CD4-positive, alpha-beta T cell treated with Interferon alpha-2 for 1 hour (primary cell): ENCODE data around the gene COL4A5.

Source experiments
- DNase-seq, 2 donors: peaks; one replicate each; pipeline ENCODE4 v3.0.0-alpha.2; 2020 to 2022

Gene COL4A5

DNA sequence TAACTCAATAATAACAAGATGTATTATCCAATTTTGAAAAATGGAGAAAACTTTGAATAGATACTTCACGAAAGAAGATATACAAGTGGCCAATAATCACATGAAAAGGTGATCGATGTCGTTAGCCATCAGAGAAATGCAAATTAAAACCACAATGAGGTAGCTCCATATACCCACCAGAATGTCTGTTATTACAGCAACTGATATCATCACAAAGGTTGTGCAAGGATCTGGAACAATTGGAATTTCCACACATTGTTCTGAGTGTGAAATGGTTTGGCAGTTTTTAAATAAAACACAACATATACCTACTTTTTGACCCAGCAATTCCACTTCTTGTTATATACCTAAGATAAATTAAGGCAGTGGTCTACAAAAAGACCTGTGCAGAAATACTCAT lies 225.1 kb downstream of the COL4A5 start:
- DNase-seq, result no peak

DNA sequence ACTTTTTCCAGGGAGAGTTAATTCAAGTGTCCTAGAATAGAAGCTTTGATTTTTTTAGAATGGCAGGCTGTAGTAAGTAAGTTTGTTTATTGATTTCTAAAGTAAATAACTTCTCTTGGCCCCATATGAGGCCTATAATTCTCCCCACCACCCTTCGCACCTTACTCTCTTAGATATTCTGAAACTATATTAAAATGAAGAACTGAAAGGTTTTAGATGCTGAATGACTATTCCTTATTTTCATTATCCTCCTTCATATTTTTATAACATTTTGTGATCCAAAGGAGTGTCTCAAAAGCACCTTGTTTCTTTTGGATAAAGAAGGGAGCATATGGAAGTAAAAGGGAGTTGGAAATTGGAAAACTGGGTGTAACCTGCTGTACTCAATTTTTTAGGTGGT lies 226.5 kb downstream of the COL4A5 start:
- DNase-seq, result no peak

DNA sequence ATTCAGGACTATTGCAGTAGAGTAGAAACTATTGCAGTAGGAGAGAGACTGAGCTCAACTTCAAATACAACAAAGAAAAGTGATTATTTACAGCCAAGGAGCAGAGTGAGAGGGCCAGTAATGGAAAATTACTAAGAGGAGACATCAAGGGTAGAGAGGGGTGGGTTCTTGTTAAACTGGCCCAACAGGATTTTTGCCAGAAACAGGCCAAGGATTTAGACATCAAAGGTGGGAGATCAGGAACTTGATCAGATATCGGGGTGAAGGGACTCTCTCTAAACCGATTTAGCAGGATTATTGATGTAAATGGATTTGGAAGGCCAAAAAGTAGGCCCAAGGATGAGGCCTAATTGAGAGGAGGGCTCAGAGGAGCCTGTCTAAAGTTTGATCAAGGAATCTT lies 231.9 kb downstream of the COL4A5 start:
- DNase-seq, result no peak

DNA sequence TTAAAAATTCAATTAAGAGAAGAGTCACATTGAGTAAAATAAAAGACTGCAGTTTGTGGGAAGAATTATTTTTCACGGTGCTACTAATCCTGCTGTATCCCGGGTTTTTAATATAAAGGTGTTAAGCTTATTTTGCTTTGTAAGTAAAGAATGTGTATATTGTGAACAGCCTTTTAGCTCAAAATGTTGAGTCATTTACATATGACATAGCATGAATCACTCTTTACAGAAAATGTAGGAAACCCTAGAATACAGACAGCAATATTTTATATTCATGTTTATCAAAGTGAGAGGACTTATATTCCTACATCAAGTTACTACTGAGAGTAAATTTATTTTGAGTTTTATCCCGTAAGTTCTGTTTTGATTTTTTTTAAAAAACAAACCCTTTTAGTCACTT lies 257.1 kb downstream of the COL4A5 start:
- no peak for DNase-seq

DNA sequence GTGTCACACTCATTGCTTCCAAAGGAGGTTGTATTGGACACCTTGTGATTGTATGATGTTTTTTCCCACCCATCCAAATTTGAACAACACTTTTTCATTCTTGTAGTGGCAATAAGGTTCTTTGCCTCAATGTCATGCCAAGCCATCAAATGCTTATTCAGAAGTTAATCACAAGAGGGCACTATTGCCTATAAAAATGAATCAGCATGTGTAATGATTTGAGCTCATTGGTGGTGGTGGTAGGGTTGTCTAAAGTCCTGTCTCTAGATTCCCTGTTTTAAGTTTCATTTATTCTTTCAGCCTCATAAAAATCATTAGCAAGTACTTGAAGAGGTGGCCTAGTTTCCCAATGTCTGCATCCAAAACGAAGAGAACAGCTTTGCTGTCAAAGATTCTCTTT lies 259.7 kb downstream of the COL4A5 start:
- no peak for DNase-seq

DNA sequence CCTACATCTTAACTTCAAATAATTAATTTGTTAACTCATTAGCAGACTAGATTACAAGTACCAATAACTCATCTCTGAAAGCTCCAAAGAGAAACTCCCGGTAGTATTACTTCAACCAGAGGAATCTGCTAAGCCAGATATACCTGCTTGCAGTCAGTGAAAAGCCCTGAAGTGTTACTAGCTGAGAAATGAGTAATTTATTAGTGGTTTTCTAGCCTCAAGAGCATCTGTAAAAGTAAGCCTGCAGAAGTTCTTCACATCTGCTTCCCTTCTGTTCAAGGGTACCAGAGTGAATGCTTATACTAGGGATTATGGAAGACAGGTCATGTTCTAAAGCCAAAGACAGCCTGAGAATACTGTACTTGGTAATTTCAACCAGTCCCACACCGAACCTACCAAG lies 262.0 kb downstream of the COL4A5 start:
- no peak for DNase-seq

DNA sequence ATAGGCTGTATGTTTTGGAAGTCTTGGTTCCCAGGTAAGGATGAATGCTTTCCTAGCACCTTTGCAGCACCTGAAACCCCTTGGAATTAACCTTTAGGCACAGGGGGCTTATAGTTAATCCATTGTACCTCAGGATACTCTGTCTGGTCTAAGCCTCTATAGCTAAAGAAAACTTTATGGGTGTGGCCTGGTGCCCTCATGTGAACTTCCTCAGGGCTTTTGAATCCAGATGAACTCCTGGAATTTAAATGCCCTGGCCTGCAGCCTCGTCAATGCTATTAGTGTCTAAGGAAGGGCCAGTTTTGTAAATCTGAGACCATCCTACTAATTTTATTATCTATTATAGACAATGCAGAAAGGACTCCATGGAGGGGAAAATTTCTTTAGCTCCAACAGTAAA lies 262.9 kb downstream of the COL4A5 start:
- no peak for DNase-seq

DNA sequence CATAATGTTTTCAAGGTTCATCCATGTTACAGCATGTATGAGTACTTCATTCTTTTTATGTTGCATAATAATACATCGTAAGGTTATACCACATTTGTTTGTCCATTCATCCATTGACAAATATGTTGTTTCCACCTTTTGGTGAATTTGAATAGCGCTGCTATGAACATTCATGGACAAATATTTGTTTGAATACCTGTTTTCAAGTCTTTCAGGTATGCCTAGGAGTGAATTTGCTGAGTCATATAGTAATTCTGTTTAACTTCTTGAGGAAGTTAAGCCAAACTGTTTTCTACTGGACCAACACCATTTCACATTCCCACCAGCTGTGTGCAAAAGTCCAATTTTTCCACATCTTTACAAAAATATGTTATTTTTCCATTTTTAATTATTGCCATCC lies 265.2 kb downstream of the COL4A5 start:
- DNase-seq, result no peak

DNA sequence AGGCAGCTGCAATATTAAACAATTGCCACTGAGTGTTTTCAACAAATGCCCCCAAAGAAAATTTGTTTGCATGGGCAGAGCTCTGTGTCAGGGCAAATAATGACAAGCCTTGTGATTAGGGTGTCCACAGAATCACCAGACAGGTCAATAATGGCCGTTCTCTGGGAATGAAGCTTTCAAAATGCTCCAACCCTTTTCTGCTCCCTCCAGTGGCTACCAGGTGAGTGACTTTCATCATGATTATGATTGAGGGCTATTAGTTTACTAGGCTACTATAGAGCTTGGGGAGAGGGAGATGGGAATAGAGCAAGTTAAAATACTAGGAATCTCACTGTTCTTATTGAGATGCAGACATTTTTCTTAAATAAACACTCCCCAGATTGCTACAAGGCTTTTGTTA lies 273.2 kb downstream of the COL4A5 start:
- DNase-seq, result no peak

DNA sequence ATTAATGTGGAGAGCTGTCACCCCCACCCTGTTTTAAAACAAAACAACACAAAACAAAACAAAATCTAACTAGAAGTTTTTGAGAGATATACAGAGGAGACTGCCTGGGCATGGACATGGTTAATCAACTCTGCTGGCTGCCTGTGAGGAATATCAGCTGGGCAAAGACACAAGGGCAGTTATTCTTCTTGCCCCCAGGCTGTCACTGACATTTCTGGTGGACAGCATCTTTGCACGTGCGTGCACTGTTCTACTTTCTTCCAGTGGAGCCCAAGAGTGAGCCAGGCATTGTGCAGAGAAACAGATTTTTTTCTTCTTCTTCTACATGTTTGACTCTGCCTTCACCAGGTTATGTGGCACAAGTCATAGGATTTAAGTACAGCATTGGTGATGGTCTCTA lies 282.9 kb downstream of the COL4A5 start:
- DNase-seq, result no peak

DNA sequence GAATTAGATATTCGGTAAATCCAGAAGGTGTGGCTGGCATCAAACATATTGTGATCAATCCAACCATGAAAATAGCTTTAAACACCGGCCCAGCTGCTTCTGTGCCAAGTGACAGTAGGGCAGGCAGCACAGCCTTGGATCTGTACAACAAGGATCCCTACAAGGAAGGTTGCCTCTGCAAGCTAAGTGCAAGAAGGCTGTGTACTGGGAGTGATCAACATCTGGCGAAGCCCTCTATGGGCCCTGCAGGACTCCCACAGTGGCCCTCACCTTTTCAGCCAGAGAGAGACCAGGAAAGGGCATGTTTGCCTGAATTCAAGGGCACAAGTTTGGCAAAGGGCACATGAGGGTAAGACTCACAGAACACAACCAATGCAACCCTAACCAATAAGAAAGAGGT lies 287.1 kb downstream of the COL4A5 start:
- DNase-seq, result no peak

DNA sequence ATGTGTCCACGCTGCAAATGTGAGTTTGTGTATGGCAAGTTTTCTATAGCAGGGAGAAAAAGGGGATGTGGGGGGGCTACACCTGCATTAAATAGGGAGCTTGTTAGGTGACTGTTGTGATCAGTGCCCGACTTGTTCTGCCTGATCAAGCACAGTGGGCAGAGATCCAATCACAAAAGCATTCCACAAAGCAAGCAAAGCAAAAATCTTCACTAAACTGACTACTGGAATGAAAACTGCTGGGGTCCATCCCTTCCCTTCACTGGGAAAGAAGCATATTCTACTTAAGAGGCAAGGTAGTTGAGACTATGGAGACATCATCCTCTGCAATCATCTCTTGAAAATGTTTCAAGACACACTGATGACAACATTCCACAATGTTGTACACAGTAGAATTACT lies 291.5 kb downstream of the COL4A5 start:
- DNase-seq, result no peak

DNA sequence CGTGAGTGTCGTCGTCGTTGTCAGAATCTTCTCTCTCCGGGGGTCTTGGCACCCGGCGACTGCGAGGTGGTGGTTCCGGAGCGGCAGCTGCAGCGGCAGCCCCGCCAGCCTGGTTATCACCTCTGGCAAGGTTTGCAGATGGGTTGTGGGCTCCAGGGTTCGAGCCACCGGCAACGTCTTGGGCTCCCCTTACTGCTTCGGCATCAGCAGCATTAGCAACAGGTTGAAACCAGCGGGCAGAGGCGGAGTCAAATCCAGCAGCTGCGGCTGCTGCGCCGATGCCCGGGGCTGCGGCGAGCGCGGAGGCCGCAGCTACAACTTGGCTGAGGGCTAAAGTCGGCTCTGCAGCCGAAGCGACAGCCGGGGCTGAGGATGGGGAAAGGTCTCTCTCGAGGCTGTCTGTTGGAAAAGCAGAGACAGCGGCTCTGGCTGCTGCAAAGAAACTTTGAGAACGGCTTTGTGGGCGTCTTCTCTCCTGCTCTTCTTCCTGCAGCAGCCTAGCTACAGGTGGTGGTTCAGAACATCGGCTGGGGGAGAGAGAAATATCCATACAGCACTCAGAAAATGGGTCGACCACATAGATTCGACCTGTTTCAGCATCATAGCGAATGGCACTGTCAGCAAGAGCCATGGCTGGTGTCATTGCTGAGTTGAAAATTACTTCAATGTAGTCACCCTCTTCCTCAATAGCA lies 293.1 kb downstream of the COL4A5 start:
- no peak for DNase-seq

DNA sequence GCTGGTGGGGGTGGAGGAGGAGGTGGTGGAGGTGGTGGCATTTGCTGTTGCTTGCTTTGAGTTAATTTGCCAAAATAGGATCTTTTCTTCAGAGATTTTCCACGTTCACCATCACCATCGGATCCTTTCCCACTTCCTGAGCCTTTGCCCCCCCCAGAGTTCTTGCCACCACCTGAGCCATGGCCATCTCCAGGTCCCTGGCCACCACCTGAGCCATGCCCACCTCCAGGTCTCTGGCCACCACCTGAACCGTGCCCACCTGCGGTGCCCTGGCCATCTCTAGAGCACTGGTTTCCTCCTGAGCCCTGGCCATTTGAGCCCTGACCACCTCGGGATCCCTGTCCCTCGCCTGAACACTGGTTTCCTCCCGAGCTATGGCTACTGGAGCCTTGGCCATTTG lies 294.8 kb downstream of the COL4A5 start:
- no peak for DNase-seq

DNA sequence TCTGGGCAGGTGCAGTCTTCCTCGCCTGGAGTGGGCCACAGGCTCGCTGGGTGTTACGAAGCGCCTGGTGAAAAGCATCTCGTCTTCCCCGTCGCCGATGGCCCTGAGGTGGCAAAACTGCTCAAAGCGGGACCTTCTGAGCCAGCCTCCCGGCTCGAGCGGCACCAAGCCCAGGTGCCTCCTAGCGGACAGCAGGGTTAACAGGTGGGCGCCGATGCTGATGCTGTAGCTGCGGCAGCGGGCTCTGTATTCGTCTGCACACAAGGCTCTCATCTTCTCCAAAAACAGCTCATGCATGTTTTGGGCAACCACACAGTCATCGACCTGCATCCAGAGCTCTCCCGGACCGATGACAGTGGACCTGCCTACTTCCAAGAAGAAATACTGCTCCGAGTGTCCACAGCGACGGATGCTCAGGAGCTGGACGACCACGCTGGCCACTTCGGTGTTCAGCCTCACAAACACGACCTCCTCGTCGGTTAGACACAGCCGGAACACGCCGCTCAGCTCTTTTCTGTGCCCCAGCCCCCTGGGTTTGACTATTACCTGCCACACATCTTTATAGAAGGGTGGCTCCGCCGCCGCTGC lies 295.5 kb downstream of the COL4A5 start:
- DNase-seq, result no peak

DNA sequence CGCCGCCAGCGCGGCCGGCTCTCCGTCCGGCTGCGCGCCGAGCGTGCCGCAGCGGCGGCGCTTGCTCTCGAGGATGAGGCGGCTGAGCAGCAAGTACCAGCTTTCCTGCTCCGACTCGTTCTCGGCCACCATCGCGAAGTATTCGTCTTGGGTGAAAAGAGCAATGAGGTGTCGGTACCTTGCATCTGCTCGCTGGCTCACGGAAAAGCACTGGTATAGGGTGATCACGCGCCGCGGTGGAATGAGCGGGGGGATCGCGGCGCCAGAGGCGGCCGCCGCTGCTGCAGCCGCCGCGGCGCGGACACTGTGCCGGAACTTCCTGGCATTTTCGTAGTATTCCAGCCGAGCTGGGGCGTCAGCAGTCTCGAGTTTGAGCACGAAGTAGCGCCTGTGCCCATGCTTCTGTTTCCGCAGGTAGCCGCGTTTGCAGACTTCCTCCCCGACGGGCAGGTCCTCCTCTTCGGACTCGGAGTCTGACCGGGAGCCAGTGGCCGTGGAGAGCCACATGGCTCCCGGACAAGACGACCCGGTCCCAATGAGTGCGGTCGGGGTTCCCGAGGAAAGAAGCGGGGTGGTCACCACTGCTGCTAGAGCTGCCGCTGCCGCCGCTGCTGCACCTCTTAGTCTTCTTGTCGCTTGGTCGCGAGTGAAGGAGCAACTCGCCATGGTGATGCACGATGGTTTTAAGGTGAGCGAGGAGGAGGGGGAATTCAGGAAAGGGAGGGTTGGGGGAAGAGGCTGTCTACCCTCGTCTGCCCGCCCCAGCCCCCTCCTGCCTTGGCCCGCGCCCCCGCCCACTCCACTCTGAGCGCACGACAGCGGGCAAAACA lies 296.3 kb downstream of the COL4A5 start:
- DNase-seq, result no peak

DNA sequence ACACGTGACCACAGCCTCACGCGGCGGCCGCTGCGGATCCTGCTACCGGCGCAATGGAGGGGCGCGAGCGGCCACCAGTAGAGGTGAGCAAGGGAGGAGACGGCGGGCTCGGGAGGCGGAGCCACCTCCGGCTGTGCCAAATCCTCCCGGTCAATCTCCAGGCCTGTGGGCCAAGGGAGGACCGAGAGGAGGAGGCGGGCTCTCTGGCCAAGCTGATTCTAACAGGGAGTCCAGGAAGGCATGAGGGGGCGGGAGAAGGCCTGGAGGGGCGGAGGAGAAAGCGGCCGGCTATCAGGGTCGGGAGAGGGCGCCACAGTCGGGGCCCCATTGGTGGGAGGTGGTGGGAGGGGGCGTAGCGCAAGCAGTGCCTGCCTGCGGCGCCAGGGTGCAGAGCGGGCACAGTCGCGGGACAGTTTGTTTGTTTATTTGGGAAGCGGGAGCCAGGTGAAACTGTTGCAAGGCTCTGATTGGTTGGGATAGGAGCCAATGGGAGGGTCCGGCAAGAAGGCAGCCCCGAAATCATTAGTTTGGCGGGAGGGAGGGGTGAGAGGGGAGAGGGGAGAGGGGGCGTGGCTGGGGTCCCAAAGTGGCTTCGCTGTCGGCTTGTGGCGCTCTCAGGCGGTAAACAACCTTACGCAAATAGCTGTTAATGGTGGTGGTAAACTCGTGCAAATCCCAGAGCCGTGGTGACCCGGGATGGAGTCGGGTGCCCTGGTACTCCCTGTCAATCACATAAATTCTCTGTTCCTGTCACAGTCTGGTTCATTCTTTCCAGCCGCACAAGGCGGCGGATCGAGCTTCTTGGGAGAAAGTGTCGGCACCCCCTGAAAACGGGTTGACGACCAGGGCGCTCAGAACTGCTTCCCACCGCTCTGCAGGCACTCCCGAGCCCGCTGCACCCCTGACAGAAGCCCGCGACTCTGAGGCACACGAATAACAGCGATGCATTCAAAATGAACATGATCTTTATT lies 297.2 kb downstream of the COL4A5 start, which contains the start of gene IRS4:
Gene IRS4, minus strand, starts transcription at position 55 of the 971 bp plus-strand sequence.
- DNase-seq, result no peak

DNA sequence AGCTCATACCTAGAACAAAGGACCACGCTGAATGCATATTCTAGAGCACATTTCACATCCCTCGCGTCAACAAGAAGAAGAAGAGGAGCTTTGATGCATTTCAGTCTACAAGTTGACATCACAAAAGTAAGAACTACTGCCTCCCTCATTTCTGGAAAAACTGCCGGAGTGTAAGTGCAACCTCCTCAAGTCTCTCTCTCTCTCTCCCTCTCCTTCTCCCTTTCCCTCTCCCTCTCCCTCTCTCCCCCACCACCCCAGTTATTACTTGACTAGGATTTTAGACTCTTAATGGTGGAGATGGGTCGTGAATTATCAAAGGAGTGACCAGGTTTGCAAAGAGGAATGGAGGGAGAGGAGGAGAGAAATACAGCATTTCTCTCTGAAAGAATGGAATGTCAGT lies 298.1 kb downstream of the COL4A5 start:
- no peak for DNase-seq

DNA sequence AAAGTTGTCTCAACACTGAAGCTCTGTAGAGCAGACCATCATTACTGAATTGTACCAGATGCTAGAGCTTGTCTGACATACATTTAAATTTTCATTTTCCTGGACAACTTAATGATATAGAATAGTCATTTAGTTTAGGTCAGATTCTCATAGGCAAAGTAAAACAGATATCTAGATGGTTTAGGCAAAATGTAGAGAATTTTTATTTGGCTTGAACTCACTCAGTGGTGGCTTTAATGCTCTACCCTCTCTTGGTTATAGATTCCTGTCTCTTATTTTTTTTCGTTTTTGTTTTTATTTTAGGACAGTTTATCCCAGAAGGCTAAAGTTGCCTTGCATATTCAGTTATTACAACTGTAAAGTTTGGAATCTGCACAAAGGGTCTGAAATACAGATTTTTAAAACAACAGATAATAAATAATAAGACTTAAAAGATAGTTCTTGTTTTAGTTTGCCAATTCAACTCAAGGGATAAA lies 300.7 kb downstream of the COL4A5 start:
- no peak for DNase-seq
